GM18508 (cell line): ENCODE data around the gene TRPC4AP.

Experiments
- ATAC-seq: cut with Tn5 transposase; IDR thresholded peaks from one replicate; pipeline ENCODE4 v1.9.1; 2021; ENCODE audit warnings: moderate number of reproducible peaks; ENCODE audit not compliant: insufficient read depth, unreplicated experiment

Gene TRPC4AP

GRCh38 chr20:35003211-35004031 lies 89.2 kb downstream of the TRPC4AP start:
- no peak for ATAC-seq

GRCh38 chr20:35002426-35003210 lies 90.0 kb downstream of the TRPC4AP start:
- ATAC-seq: no peak

GRCh38 chr20:35001596-35002362 lies 90.8 kb downstream of the TRPC4AP start:
- ATAC-seq: no peak

- ATAC-seq: no peak
These were observed 91.5 kb downstream of the TRPC4AP start for GRCh38 chr20:35000922-35001595.

- no peak for ATAC-seq
These were observed 92.2 kb downstream of the TRPC4AP start for GRCh38 chr20:35000311-35000921.

GRCh38 chr20:34999782-35000181 lies 92.8 kb downstream of the TRPC4AP start:
- ATAC-seq: no peak

- no peak for ATAC-seq
These were observed 93.6 kb downstream of the TRPC4AP start for GRCh38 chr20:34999021-34999451.

GRCh38 chr20:34998331-34998950 lies 94.2 kb downstream of the TRPC4AP start:
- no peak for ATAC-seq

GRCh38 chr20:34997774-34998173 lies 94.8 kb downstream of the TRPC4AP start:
- ATAC-seq: no peak

GRCh38 chr20:34997131-34997561 lies 95.5 kb downstream of the TRPC4AP start:
- no peak for ATAC-seq

GRCh38 chr20:34996243-34997028 lies 96.2 kb downstream of the TRPC4AP start:
- ATAC-seq: no peak

- no peak for ATAC-seq
These were observed 96.9 kb downstream of the TRPC4AP start for GRCh38 chr20:34995696-34996095.

- no peak for ATAC-seq
These were observed 97.4 kb downstream of the TRPC4AP start for GRCh38 chr20:34995192-34995591.

GRCh38 chr20:34994509-34995131 lies 98.0 kb downstream of the TRPC4AP start:
- no peak for ATAC-seq

GRCh38 chr20:34993941-34994508 lies 98.6 kb downstream of the TRPC4AP start:
- no peak for ATAC-seq

- ATAC-seq: no peak
These were observed 99.7 kb downstream of the TRPC4AP start for GRCh38 chr20:34992751-34993417.

GRCh38 chr20:34990661-34991214 lies 101.9 kb downstream of the TRPC4AP start:
- ATAC-seq: no peak
